Activated B cell treated with CpG ODN at 0.5 μM for 24 hours (primary cell): Measurements from ENCODE around the gene VWA8. TPM values are rescaled to one million over a fixed set of nuclear protein-coding genes. Genes with fewer than 3 reads are reported as not detected.

ENCODE experiments used
- ATAC-seq: fragments of 200-7000 bp; cut with Tn5 transposase; one replicate; pipeline ENCODE4 v1.10.0; 2021; ENCODE audit warnings: low read depth, mild to moderate bottlenecking, moderate library complexity
- CTCF ChIA-PET: fragments of 350-600 bp; sonication (Branson Sonifier 250); formaldehyde crosslinking; loops from one replicate; lab custom pipeline; 2021; ENCODE audit warnings: antibody characterized with exemption; lab: Charles Lee
- POLR2A ChIA-PET: fragments of 350-600 bp; sonication (Branson Sonifier 250); formaldehyde crosslinking; loops from one replicate; lab custom pipeline; 2021; ENCODE audit warnings: antibody characterized with exemption; lab: Charles Lee
- DNase-seq: peaks from one replicate; pipeline ENCODE4 v3.0.0; 2022
- H3K27ac Mint-ChIP-seq: one replicate; pipeline ENCODE4 v1.8.0; 2020; ENCODE audit warnings: mixed read lengths
- H3K27me3 Mint-ChIP-seq: one replicate; pipeline ENCODE4 v1.8.0; 2021; ENCODE audit warnings: mixed read lengths
- H3K36me3 Mint-ChIP-seq: one replicate; pipeline ENCODE4 v1.8.0; 2021; ENCODE audit warnings: low read depth, mixed read lengths
- H3K4me1 Mint-ChIP-seq: one replicate; pipeline ENCODE4 v1.8.0; 2021; ENCODE audit warnings: mixed read lengths
- H3K4me3 Mint-ChIP-seq: one replicate; pipeline ENCODE4 v1.8.0; 2020; ENCODE audit warnings: mild to moderate bottlenecking, mixed read lengths
- H3K9me3 Mint-ChIP-seq: one replicate; pipeline ENCODE4 v1.8.0; 2020; ENCODE audit warnings: mixed read lengths
- intact Hi-C: fragments of 100-400 bp; cut with micrococcal nuclease; formaldehyde crosslinking; loops from one replicate; pipeline ENCODE4 v1.15.1; 2024
- total RNA-seq: library from RNA; stranded (reverse); gene quantifications from 2 replicates; pipeline ENCODE4 v1.2.3, GENCODE V29; 2022
- TF ChIP-seq, protein P1 (sequence below): fragments of 200-600 bp; IDR thresholded peaks from one replicate; pipeline ENCODE4 v1.8.0; 2022; ENCODE audit warnings: antibody characterized with exemption, mild to moderate bottlenecking

VWA8 gene
- total RNA-seq, 1 donor from 2014 or later = 21.7 TPM

DNA sequence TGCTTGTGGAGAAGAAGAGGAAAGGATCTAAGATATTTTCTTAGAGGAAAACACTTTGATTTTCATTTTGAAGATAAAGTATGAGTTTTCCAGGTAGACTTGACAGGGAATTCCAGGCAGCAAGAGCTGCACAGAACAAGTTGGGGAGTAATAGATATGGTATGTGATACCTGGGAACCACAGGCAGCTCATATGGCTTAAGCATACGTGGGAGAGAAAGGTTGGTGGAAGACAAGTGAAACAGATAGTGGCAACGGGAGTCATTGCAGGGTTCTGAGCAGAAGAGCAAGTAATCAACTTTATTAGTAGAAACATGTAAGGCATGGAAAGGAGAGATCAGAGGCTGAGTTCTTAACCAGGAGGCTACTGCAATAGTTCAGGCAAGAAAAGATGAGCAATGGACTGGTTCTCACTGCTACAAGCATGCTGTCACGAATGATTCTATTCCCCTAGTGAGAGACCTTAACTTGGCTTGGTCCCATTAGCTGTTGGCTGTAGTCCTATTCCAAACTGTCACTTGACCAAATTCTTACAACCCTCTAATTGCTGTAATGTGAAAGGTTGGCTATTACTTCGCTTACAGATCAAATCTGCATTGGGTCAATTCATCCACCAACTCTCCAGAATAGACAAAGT is 217.9 kb downstream of the VWA8 start:
- DNase-seq = no peak
- Mint-ChIP-seq H3K36me3 (peaks cover 28% of the 10 kb centered on the region), H3K27ac (no peak overlapping the region), H3K27me3 (no peaks in the 10 kb centered on the region), H3K9me3 (no peaks in the 10 kb centered on the region), H3K4me3 (no peak overlapping the region), H3K4me1 (no peaks in the 10 kb centered on the region)
- POLR2A ChIA-PET = no interaction called here
- CTCF ChIA-PET = no interaction called here
- intact Hi-C loops = no loop called here
- TF ChIP-seq, protein P1, sequence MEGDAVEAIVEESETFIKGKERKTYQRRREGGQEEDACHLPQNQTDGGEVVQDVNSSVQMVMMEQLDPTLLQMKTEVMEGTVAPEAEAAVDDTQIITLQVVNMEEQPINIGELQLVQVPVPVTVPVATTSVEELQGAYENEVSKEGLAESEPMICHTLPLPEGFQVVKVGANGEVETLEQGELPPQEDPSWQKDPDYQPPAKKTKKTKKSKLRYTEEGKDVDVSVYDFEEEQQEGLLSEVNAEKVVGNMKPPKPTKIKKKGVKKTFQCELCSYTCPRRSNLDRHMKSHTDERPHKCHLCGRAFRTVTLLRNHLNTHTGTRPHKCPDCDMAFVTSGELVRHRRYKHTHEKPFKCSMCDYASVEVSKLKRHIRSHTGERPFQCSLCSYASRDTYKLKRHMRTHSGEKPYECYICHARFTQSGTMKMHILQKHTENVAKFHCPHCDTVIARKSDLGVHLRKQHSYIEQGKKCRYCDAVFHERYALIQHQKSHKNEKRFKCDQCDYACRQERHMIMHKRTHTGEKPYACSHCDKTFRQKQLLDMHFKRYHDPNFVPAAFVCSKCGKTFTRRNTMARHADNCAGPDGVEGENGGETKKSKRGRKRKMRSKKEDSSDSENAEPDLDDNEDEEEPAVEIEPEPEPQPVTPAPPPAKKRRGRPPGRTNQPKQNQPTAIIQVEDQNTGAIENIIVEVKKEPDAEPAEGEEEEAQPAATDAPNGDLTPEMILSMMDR = no peak
- no peak for ATAC-seq

DNA sequence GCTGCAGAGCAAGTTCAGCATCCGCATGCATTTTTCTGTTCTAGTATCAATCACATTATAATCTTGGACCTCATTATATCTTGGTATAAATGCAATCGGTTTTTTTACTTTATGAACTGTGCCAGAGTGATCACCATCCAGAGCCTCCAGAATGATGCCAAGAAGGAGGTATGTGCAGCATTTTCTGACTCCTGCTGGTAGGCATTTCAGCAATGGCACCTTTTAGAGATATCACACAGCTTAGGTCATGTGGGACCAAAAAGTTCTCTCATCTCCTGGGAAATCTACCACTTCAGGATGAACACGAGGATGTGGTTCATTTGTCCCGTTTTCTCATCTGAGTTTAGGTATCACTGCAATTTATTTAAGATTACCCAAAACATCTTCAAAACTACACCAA is 220.4 kb downstream of the VWA8 start:
- DNase-seq (no peak), ATAC-seq (no peak)
- Mint-ChIP-seq H3K27me3 (no peaks in the 10 kb centered on the region), H3K27ac (no peak overlapping the region), H3K4me3 (no peak overlapping the region), H3K4me1 (no peaks in the 10 kb centered on the region), H3K36me3 (peaks cover 14% of the 10 kb centered on the region), H3K9me3 (no peaks in the 10 kb centered on the region)
- ChIA-PET POLR2A (no interaction called here), CTCF (no interaction called here)
- intact Hi-C loops = no loop called here
- TF ChIP-seq, protein P1 = no peak

DNA sequence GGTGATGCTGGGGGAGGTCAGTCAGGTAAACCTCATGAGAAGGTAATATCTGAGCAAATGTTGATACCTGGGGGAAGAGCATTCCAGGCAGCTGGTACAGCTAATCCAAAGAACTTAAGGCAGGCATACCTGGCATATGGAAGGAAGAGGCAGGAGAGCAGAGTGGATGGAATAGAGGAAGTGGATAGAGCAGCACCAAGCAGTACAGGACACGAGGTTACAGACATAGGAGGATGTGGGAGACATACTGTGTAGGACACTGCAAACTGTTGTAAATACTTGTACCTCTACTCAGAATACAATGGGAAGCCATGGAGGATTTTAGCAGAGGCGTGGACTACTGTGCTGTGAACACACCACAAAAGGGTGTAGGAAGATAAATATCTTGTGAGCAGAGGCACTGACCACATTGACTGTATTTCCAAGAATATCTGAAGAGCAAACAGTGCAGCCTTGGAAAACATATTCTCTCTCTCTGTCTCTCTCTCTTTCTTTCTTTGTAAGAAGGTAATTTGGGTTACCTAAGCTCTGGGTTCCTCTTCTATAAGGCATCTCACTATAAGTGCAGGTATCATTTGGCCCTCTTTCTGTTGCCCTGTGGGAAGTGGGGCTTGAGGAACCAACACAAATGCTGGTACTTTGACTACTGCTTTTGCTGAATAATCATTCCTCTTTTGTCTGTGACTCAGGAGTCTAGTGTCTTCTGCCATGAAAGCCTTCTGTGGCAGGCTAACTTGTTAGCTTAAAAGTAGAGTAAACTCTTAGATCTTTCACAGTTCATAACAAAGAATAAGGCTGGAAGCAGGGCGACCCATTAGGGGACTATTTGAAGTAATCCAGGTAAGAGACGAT is 238.0 kb downstream of the VWA8 start:
- POLR2A ChIA-PET = no interaction called here
- TF ChIP-seq, protein P1 = no peak
- ATAC-seq = no peak
- H3K27me3 Mint-ChIP-seq = no peaks in the 10 kb centered on the region
- H3K9me3 Mint-ChIP-seq = no peaks in the 10 kb centered on the region
- intact Hi-C loops = no loop called here
- H3K4me1 Mint-ChIP-seq = no peaks in the 10 kb centered on the region
- DNase-seq = no peak
- H3K27ac Mint-ChIP-seq = no peak overlapping the region
- no peak overlapping the region for H3K4me3 Mint-ChIP-seq
- H3K36me3 Mint-ChIP-seq = peaks cover 23% of the 10 kb centered on the region
- CTCF ChIA-PET = no interaction called here

DNA sequence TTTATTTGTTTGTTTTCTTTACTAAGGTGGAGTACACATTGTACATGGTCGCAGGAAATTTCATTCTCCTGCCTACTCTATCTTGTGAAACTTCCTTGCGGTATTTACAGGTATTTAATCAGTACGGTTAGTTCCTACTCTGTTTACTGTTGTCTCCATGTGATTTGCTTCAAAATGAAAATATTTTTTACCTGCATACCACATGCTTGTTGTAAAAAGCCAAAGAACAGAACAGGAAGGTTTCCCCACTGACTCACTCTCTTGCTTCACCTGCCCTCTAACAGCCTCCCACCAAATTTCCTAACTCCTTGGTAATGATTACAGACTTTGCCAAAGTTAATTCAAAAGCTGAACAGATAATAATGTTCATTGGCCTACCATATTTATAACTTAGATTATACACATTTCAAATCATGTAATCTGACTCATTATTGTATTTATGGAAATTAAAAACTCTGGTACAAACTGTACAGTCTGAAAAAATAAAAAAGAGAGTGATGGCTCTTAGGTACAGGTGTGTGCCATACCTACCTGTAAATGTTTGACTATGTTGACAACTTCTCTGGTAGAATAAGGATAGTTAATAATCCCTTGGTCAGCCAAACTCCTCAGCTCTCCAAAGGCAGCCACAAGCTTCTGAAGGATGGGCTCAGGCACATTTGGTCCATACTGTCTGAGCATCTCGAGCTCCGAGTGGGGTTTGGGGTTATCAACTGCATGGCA is 239.9 kb downstream of the VWA8 start:
- TF ChIP-seq, protein P1 = no peak
- Mint-ChIP-seq H3K27me3 (no peaks in the 10 kb centered on the region), H3K4me3 (no peak overlapping the region), H3K27ac (no peak overlapping the region), H3K9me3 (no peaks in the 10 kb centered on the region), H3K36me3 (peaks cover 22% of the 10 kb centered on the region), H3K4me1 (no peaks in the 10 kb centered on the region)
- ChIA-PET CTCF (no interaction called here), POLR2A (no interaction called here)
- DNase-seq = no peak
- no peak for ATAC-seq
- intact Hi-C loops = no loop called here

- CTCF ChIA-PET = no interaction called here
These were observed 244.7 kb downstream of the VWA8 start for GRCh38 chr13:41716236-41716635.

More at GRCh38 chr13:41716236-41716635, 244.7 kb downstream of the VWA8 start:
- Mint-ChIP-seq H3K27ac (no peak overlapping the region), H3K36me3 (peaks cover 19% of the 10 kb centered on the region), H3K27me3 (no peaks in the 10 kb centered on the region), H3K4me3 (no peak overlapping the region), H3K4me1 (no peaks in the 10 kb centered on the region), H3K9me3 (no peaks in the 10 kb centered on the region)
- no peak for ATAC-seq
- TF ChIP-seq, protein P1 = no peak
- intact Hi-C loops = loop anchor here (2.0 kb wide), 1 partner anchor 363 kb away; no protein-coding TSS in a partner anchor
- POLR2A ChIA-PET = no interaction called here
- no peak for DNase-seq
